PC-3 (cell line): Measurements from ENCODE around the gene ERFE.

Source experiments
- EZH2 ChIP-seq: fragments of 300-600 bp; sonication (generic); IDR thresholded peaks from one replicate; pipeline ENCODE4 v1.6.1; 2017; ENCODE audit warnings: antibody characterized with exemption, mild to moderate bottlenecking, low read length; ENCODE audit not compliant: unreplicated experiment
- EZH2phosphoT487 ChIP-seq: fragments of 300-600 bp; sonication (generic); IDR thresholded peaks from 2 replicates; pipeline ENCODE4 v1.6.1; 2018; ENCODE audit warnings: mild to moderate bottlenecking, antibody characterized with exemption, low read length, borderline replicate concordance
- TF ChIP-seq, protein P1 (sequence below): fragments of 300-600 bp; sonication (generic); conservative IDR thresholded peaks from 2 replicates; pipeline ENCODE4 v1.5.1; 2017; ENCODE audit warnings: antibody characterized with exemption, low read depth, mild to moderate bottlenecking, low read length

DNA sequence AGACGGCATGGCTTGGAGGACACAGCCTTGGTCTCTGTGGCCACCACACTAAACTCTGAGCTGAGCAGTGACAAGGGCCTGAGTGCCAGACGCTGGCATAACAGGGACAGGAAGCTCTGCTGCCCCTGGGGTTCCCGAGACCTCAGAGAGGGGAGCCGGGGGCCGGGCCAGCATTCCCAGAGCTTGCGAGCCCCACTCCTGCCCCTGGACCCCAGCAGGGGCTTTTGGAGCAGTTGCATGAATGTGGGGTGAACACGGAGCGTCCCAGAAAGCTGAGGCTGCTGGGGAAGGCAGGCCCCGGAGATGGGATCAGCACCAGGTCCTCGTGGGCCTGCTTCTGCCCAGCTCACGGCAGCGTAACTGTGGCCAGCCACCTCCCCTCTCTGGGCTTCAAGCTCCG, 7.6 kb upstream of the ERFE start:
- TF ChIP-seq, protein P1, sequence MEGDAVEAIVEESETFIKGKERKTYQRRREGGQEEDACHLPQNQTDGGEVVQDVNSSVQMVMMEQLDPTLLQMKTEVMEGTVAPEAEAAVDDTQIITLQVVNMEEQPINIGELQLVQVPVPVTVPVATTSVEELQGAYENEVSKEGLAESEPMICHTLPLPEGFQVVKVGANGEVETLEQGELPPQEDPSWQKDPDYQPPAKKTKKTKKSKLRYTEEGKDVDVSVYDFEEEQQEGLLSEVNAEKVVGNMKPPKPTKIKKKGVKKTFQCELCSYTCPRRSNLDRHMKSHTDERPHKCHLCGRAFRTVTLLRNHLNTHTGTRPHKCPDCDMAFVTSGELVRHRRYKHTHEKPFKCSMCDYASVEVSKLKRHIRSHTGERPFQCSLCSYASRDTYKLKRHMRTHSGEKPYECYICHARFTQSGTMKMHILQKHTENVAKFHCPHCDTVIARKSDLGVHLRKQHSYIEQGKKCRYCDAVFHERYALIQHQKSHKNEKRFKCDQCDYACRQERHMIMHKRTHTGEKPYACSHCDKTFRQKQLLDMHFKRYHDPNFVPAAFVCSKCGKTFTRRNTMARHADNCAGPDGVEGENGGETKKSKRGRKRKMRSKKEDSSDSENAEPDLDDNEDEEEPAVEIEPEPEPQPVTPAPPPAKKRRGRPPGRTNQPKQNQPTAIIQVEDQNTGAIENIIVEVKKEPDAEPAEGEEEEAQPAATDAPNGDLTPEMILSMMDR = no peak
- TF ChIP-seq EZH2 (no peak), EZH2phosphoT487 (no peak)
